Measurements from ENCODE around the gene IFNL4.
A peak's percentile ranks its signal among the peaks of the same experiment; 100 is the strongest.

Gene IFNL4

DNA sequence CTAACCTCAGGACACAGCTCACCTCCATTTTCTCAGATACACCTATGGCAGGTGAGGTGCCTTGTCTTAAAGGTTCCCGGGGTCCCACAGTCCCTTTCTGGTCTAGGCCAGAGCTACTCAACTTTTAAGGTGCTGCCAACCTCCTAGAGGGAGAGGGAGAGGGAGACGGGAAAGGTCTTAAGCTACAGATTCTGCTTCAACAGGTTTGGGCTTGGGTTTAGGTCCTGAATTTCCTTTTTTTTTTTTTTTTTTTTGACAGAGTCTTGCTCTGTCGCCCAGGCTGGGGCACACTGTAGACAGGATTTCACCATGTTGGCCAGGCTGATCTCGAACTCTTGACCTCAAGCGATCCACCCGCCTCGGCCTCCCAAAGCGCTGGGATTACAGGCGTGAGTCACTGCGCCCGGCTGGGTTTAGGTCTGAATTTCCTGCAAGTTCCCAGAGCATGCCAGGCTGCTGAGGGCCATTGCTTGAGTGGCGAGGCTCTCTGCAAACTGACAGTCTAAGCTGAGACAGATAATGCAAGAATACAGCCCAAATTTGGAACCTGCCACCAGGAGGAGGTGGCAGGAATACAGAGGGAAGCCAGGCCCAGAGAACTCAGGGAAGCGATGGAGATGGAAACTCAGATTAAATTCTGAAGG, 36.8 kb downstream of the IFNL4 start:
- TF ChIP-seq, protein P1, sequence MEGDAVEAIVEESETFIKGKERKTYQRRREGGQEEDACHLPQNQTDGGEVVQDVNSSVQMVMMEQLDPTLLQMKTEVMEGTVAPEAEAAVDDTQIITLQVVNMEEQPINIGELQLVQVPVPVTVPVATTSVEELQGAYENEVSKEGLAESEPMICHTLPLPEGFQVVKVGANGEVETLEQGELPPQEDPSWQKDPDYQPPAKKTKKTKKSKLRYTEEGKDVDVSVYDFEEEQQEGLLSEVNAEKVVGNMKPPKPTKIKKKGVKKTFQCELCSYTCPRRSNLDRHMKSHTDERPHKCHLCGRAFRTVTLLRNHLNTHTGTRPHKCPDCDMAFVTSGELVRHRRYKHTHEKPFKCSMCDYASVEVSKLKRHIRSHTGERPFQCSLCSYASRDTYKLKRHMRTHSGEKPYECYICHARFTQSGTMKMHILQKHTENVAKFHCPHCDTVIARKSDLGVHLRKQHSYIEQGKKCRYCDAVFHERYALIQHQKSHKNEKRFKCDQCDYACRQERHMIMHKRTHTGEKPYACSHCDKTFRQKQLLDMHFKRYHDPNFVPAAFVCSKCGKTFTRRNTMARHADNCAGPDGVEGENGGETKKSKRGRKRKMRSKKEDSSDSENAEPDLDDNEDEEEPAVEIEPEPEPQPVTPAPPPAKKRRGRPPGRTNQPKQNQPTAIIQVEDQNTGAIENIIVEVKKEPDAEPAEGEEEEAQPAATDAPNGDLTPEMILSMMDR (IDR thresholded peaks at IDR 0.05; ENCODE audit: low read depth, low read length, missing control alignments) = no peak
- Histone ChIP-seq H3K4me3 (ENCODE audit: low read depth, low read length) (no peak overlapping the region), H3K27me3 (replicated peaks) (no peaks in the 10 kb centered on the region), H3K27ac (no peak overlapping the region), H3K36me3 (replicated peaks) (no peaks in the 10 kb centered on the region)
- in situ Hi-C loops (cut with HindIII; ENCODE audit: low pct_ligation_motif_present, low sequenced_read_pairs) = no loop called here
- DNase-seq = peak; percentile 2

GRCh38 chr19:39209196-39209595, 39.5 kb downstream of the IFNL4 start:
- H3K27me3 ChIP-seq (replicated peaks) = peaks cover 6% of the 10 kb centered on the region
- in situ Hi-C loops (cut with HindIII; ENCODE audit: low pct_ligation_motif_present, low sequenced_read_pairs) = no loop called here
- no peak for DNase-seq
- TF ChIP-seq, protein P1 (IDR thresholded peaks at IDR 0.05; ENCODE audit: low read depth, low read length, missing control alignments) = no peak
- H3K27ac ChIP-seq = no peak overlapping the region
- H3K36me3 ChIP-seq (replicated peaks) = no peaks in the 10 kb centered on the region
- H3K4me3 ChIP-seq (ENCODE audit: low read depth, low read length) = no peak overlapping the region

DNA sequence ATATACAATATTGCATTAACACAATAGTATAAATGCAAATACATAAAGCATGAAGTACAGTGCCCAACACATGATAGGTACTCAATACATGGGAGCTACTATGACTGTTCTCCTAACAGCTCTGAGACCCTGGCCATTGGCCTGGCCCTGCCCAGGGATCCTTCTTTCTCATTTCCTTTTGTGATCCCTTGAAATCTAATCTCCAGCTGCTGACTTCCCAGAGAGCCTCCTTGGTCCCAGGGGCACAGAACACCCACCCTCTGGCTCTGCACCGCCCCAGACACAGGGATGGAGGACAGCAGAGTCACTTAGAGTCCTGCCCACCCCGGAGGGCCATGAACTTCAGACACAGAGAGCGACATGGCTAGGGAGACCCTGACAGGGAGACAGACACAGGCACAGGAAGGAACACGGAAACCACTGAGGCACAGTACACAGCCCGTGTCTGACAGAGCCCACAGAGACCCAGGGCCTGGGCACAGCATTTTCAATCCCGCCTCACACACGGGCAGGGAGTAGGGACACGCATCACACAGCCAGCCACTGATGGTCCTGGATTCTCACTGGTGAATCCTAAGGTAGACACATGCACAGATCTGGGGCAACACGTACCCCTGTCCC, 40.4 kb downstream of the IFNL4 start:
- in situ Hi-C loops (cut with HindIII; ENCODE audit: low pct_ligation_motif_present, low sequenced_read_pairs) = no loop called here
- TF ChIP-seq, protein P1 (IDR thresholded peaks at IDR 0.05; ENCODE audit: low read depth, low read length, missing control alignments) = no peak
- no peak for DNase-seq
- Histone ChIP-seq H3K36me3 (replicated peaks) (no peaks in the 10 kb centered on the region), H3K4me3 (ENCODE audit: low read depth, low read length) (no peak overlapping the region), H3K27me3 (replicated peaks) (peaks cover 15% of the 10 kb centered on the region), H3K27ac (no peak overlapping the region)

DNA sequence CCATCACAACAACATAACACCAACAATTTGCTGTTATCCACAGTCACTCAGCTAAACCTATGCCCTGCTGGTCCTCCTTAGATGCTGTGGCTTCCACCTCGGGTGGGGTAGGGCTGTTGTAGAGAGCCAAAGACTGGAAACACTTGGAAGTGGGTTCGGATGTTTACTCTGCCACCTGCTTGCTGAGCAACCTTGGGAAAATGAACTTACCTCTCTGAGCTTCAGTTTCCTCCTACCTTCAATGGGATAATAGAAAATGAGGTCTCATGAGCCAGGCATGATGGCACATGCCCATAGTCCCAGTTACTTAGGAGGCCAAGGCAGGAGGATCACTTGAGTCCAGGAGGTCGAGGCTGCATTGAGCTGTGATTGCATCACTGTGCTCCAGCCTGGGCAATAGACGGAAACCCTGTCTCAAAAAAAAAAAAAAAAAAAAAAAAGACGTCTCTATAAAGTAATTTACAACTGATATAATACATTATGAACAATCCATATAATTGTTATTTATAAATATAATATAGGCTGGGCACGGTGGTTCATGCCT, 41.3 kb downstream of the IFNL4 start:
- DNase-seq = no peak
- Histone ChIP-seq H3K27ac (no peak overlapping the region), H3K36me3 (replicated peaks) (no peaks in the 10 kb centered on the region), H3K27me3 (replicated peaks) (peaks cover 21% of the 10 kb centered on the region), H3K4me3 (ENCODE audit: low read depth, low read length) (no peak overlapping the region)
- TF ChIP-seq, protein P1 (IDR thresholded peaks at IDR 0.05; ENCODE audit: low read depth, low read length, missing control alignments) = no peak
- in situ Hi-C loops (cut with HindIII; ENCODE audit: low pct_ligation_motif_present, low sequenced_read_pairs) = no loop called here

DNA sequence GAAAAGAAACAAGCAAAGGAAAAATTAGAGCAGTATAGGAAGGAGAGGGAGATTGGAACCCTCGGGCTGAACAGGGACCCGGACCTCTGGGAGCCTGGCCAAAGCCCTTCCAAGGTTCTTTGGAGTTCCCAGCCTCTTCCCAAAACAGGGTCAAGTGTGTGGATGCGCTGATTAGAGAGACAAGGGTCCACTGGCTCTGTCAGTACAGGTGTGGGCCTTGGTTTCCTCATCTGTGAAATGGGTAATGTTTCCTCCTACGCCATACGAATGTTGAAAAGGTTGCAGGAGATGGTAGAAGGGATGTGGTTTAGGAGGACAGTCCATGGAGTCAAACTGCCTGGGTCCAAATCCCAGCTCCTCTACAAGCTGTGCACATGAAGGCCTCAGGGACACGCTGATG, 42.5 kb downstream of the IFNL4 start:
- no peak for DNase-seq

More for the DNA sequence above, 42.5 kb downstream of the IFNL4 start:
- Histone ChIP-seq H3K4me3 (ENCODE audit: low read depth, low read length) (no peak overlapping the region), H3K27me3 (replicated peaks) (peaks cover 23% of the 10 kb centered on the region), H3K27ac (no peak overlapping the region), H3K36me3 (replicated peaks) (no peaks in the 10 kb centered on the region)
- TF ChIP-seq, protein P1 (IDR thresholded peaks at IDR 0.05; ENCODE audit: low read depth, low read length, missing control alignments) = no peak
- in situ Hi-C loops (cut with HindIII; ENCODE audit: low pct_ligation_motif_present, low sequenced_read_pairs) = no loop called here

Data from brain microvascular endothelial cell (primary cell).